Measurements from ENCODE around the gene ITPR2.
"Not testable (repeated sequence)": the region's sequence is repeated elsewhere in the genome, so short reads cannot be mapped to it uniquely, and the experiment has no call there.

Gene ITPR2

GRCh38 chr12:26654623-26655022 lies 178.4 kb downstream of the ITPR2 start:
- no peak for DNase-seq

- DNase-seq, result no peak
Measured at GRCh38 chr12:26651566-26652188, 181.3 kb downstream of the ITPR2 start.

GRCh38 chr12:26651036-26651435 lies 182.0 kb downstream of the ITPR2 start:
- no peak for DNase-seq

GRCh38 chr12:26648999-26649398 lies 184.0 kb downstream of the ITPR2 start:
- no peak for DNase-seq

- DNase-seq, result no peak
Measured at GRCh38 chr12:26648584-26648983, 184.4 kb downstream of the ITPR2 start.

GRCh38 chr12:26648066-26648465 lies 184.9 kb downstream of the ITPR2 start:
- DNase-seq, result no peak

- no peak for DNase-seq
Measured at GRCh38 chr12:26647088-26647487, 185.9 kb downstream of the ITPR2 start.

GRCh38 chr12:26646571-26646970 lies 186.4 kb downstream of the ITPR2 start:
- DNase-seq, result no peak

GRCh38 chr12:26644376-26644775 lies 188.6 kb downstream of the ITPR2 start:
- not testable (repeated sequence) for DNase-seq

GRCh38 chr12:26643532-26644315 lies 189.3 kb downstream of the ITPR2 start:
- no peak for DNase-seq

- DNase-seq, result no peak
Measured at GRCh38 chr12:26642361-26642760, 190.6 kb downstream of the ITPR2 start.

- DNase-seq, result no peak
Measured at GRCh38 chr12:26636710-26637328, 196.2 kb downstream of the ITPR2 start.

- DNase-seq, result no peak
Measured at GRCh38 chr12:26633591-26634210, 199.3 kb downstream of the ITPR2 start.

GRCh38 chr12:26632756-26633155 lies 200.2 kb downstream of the ITPR2 start:
- no peak for DNase-seq

GRCh38 chr12:26631846-26632245 lies 201.1 kb downstream of the ITPR2 start:
- DNase-seq, result no peak

GRCh38 chr12:26630546-26631027 lies 202.4 kb downstream of the ITPR2 start:
- DNase-seq, result no peak

- DNase-seq, result no peak
Measured at GRCh38 chr12:26629864-26630263, 203.1 kb downstream of the ITPR2 start.

GRCh38 chr12:26628234-26628633 lies 204.8 kb downstream of the ITPR2 start:
- DNase-seq, result no peak

- DNase-seq, result no peak
Measured at GRCh38 chr12:26627335-26627734, 205.7 kb downstream of the ITPR2 start.

- DNase-seq, result no peak
Measured at GRCh38 chr12:26623136-26623535, 209.9 kb downstream of the ITPR2 start.

- DNase-seq, result no peak
Measured at GRCh38 chr12:26622601-26623000, 210.4 kb downstream of the ITPR2 start.

GRCh38 chr12:26621932-26622331 lies 211.1 kb downstream of the ITPR2 start:
- no peak for DNase-seq

- DNase-seq, result no peak
Measured at GRCh38 chr12:26620907-26621306, 212.1 kb downstream of the ITPR2 start.

GRCh38 chr12:26617513-26617912 lies 215.5 kb downstream of the ITPR2 start:
- no peak for DNase-seq
